ENCODE data around the gene OXCT1.
"Not testable (repeated sequence)": the region's sequence is repeated elsewhere in the genome, so short reads cannot be mapped to it uniquely, and the experiment has no call there.

OXCT1 gene

GRCh38 chr5:41821051-41821450 is 49.2 kb downstream of the OXCT1 start:
- DNase-seq, result no peak

GRCh38 chr5:41820150-41820549 is 50.1 kb downstream of the OXCT1 start:
- DNase-seq, result no peak

GRCh38 chr5:41817625-41818301 is 52.5 kb downstream of the OXCT1 start:
- no peak for DNase-seq

GRCh38 chr5:41815663-41816229 is 54.5 kb downstream of the OXCT1 start:
- DNase-seq, result no peak

GRCh38 chr5:41815261-41815660 is 55.0 kb downstream of the OXCT1 start:
- DNase-seq, result no peak

GRCh38 chr5:41814306-41814705 is 55.9 kb downstream of the OXCT1 start:
- DNase-seq, result not testable (repeated sequence)

- no peak for DNase-seq
These were observed 58.1 kb downstream of the OXCT1 start for GRCh38 chr5:41812156-41812555.

GRCh38 chr5:41809128-41809527 is 61.1 kb downstream of the OXCT1 start:
- no peak for DNase-seq

- DNase-seq, result no peak
These were observed 61.9 kb downstream of the OXCT1 start for GRCh38 chr5:41808294-41808693.

- DNase-seq, result no peak
These were observed 72.6 kb downstream of the OXCT1 start for GRCh38 chr5:41797662-41798061.

- no peak for DNase-seq
These were observed 74.2 kb downstream of the OXCT1 start for GRCh38 chr5:41796061-41796460.

- no peak for DNase-seq
These were observed 75.1 kb downstream of the OXCT1 start for GRCh38 chr5:41795125-41795524.

- no peak for DNase-seq
These were observed 75.8 kb downstream of the OXCT1 start for GRCh38 chr5:41794471-41794870.

GRCh38 chr5:41793141-41793770 is 77.0 kb downstream of the OXCT1 start:
- no peak for DNase-seq

- DNase-seq, result no peak
These were observed 80.0 kb downstream of the OXCT1 start for GRCh38 chr5:41790038-41790776.

- no peak for DNase-seq
These were observed 80.8 kb downstream of the OXCT1 start for GRCh38 chr5:41789434-41789833.

- no peak for DNase-seq
These were observed 81.3 kb downstream of the OXCT1 start for GRCh38 chr5:41788941-41789368.

- DNase-seq, result no peak
These were observed 83.0 kb downstream of the OXCT1 start for GRCh38 chr5:41787265-41787664.

GRCh38 chr5:41785061-41785460 is 85.2 kb downstream of the OXCT1 start:
- DNase-seq, result no peak

GRCh38 chr5:41778410-41778809 is 91.8 kb downstream of the OXCT1 start:
- no peak for DNase-seq

GRCh38 chr5:41776435-41776834 is 93.8 kb downstream of the OXCT1 start:
- DNase-seq, result no peak

- DNase-seq, result no peak
These were observed 96.4 kb downstream of the OXCT1 start for GRCh38 chr5:41773799-41774198.

- no peak for DNase-seq
These were observed 97.3 kb downstream of the OXCT1 start for GRCh38 chr5:41772785-41773442.

Data from stimulated activated CD4-positive, alpha-beta T cell treated with anti-CD3 and anti-CD28 coated beads, Interleukin-4, amount 100 ng/mL, for 1 hour (primary cell).